ENCODE measurements around the gene UFM1.
"Not testable (repeated sequence)": the region's sequence is repeated elsewhere in the genome, so short reads cannot be mapped to it uniquely, and the experiment has no call there.

Gene UFM1

DNA sequence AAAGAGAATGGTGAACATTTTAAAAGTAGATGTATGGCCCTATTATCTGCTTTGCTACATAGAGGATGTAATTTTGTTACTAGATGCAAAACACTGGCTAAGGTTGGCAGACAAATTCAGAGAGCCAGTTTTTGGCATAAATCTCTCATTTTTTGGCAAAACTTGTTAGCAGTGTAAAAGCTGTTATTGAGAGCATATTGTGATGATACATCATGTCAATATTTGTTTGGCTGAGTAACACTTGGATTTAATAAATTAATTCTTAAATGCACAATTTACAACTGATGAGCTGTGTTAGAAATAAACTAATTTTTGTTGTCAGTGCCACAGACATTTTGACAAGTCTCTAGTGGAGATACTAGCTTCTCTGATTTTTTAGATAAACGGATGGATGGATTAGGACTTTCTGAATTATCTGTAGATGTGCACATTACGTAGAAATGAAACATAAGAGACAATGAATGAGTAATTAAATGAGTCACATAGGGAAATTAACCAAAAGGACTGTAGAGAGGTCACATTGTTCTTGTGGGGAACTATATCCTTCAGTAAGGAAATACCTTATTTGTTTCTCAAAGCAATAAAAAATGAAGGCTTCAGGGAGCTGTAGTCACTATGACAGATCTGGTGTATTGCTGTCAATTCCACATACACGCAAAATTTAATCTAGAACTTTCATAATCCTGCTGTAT, 17.4 kb downstream of the UFM1 start:
- DNase-seq = no peak

DNA sequence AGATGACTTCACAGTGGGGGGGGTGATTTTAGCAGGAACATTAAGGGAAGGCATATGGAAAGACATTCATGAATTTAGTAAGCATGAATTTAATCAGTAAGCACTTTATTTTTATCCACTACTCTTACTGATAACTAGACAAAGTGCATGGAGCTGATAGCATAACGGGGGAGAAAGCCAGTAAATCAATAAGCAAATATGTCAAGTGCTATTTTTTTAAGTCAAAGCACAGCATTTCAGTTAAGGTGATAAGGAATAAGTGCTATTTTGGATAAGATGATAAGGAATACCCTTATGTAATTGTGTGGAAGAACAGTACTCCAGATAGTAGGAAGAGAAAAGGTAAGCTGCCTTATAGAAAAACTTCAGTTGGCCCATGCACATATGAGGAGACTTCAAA, 19.4 kb downstream of the UFM1 start:
- no peak for DNase-seq

DNA sequence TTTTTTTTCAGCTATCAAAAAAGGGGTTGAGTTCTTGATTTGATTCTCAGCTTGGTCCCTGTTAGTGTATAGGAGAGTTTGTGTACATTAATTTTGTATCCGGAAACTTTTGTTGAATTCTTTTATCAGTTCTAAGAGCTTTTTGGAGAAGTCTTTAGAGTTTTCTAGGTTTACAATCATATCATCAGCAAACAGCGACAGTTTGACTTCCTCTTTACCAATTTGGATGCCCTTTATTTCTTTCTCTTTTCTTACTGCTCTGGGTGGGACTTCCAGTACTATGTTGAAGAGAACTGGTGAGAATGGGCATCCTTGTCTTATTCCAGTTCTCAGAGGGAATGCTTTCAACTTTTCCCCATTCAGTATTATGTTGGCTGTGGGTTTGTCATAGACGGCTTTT, 20.4 kb downstream of the UFM1 start:
- DNase-seq = not testable (repeated sequence)

DNA sequence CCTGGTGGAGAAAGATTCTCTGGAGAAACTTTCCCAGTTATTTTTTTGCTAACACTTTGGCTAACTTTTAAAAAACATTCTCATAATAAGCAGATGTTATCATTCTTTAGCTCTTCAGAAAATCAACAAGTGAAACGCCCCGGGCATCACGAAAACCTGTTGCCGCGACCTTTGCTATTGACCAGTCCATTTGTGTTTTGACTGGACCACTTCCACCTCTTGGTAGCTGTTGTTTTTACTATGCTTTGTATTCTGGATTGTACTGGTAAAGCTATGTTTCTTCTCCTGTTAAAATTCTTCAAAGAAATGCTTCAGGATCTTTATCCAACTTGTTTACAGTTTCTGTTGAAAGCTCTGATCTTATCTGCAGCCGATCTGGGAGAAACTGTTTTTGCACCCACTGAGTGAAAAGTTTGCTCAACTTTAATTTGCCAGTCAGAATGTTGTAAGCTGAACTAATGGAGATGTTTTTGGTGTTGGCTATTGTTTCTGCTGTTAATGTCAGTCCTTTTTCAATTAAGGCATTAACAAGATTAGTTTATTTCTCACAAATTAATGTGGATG, 23.3 kb downstream of the UFM1 start:
- DNase-seq = no peak

DNA sequence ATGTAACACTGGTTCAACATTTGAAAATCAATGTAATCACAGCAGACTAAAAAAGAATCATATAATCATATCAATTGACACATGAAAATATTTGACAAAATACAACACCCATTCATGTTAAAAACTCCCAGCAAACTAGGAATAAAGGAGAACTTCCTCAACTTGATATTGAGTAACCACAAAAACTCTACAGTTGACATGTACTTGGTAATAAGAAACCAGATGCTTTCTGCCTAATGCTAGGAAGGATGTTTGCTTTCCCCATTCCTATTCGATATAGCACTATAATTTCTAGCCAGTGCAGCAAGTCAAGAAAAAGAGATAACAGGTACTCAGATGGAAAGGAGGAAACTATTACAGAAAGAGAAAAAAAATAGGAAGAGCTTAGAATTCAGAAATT, 26.9 kb downstream of the UFM1 start:
- DNase-seq = no peak

DNA sequence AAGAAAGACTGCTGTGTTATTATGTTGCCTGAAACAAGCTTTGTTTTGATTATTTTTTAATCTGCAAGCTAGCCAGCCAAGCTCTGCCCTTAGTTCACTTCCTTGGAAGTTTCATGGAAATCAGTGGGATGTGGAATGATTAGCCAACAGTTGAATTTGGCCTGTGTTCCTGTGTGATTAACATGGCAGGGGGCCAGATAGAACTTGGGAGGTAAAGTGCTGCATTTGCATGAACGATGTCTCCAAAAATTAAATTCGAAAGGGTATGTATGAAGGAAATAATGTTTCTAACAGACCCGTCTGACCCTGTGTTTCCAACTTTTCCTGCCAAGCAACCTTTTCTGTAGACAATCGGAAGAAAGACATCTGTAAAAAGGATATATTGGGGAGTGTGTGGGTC, 32.2 kb downstream of the UFM1 start:
- DNase-seq = no peak

DNA sequence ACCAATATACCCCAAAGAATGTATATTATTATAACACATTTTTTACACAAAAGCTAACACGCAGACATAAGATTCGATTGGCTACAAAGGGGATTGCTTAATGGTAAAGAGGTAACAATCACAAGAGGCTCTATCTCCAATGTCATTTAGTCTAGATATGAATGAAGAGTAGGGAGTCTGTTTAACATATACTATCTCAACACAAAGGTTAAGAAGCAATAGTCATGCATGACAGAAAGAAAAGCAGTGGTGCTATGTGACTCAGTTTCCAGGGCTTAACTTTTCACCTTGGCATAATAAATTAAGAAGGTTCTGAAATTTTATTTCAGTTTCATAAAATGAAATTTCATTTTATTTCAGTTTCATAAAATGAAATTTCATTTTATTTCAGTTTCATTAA, 33.3 kb downstream of the UFM1 start:
- DNase-seq = no peak

DNA sequence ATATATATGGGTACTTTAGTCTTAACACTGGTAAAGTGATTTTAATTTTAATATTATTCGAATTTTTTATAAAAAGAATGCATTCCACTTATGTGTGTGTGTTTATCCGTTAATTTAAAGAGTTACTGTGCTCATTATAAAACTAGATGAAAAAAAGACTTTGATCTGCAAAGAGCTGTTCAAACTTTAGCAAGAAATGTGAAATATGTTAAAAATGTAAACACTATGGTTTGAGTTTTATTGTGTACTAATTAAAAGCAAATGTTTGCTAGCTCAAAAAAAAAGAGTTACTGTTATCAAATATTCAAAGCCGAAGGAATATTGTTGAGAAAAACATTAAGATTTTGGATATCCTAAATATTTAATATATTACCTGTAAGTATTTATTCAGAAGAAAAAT, 34.5 kb downstream of the UFM1 start:
- DNase-seq = no peak

DNA sequence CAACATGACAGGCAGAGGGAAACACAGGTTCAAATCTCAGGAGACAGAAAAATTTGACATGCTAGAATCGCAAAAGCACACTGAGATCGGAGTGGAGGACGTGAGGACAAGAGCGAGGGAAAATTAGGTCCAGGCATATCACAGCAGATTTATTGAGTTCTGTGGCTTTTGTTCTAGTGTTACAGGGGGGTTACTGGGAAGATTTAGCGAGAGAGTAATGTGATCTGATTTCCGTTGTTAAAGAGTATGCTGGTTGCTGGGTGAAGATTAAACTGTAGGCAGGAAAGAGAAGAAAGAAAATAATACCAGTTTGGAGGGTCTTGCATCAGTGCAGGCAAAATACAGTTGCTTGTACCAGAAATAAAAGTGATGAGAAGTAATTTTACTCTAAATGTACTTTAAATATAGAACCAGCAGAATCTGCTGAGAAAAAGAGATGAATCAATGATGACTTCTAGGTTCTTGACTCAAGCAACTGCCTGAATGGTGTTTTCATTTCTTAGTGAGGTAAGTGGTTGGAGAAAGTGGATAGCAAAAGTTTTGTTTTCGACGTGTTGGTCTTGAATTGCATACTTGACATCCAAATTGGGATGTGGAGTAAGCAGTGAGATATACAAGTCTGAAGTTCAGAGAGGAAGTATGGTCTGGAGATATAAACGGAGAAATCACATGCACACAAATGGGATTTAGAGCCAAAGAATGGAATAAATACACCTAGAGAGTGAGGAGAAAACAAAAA, 35.7 kb downstream of the UFM1 start:
- no peak for DNase-seq

DNA sequence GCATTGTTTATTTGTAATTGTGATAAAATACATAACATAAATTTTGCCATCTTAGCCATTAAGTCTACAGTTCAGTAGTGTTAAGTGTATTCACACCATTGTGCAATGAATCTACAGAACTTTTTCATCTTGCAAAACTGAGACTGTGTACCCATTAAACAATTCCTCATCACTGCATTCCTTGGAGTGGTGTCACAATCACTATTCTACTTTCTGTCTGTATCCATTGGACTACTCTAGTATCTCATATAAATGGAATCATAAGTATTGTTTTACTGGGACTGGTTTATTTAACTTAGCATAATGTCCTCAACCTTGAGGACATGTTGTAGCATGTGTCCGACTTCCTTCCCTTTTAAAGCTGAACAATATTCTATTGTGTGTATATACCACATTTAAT, 36.8 kb downstream of the UFM1 start:
- no peak for DNase-seq

DNA sequence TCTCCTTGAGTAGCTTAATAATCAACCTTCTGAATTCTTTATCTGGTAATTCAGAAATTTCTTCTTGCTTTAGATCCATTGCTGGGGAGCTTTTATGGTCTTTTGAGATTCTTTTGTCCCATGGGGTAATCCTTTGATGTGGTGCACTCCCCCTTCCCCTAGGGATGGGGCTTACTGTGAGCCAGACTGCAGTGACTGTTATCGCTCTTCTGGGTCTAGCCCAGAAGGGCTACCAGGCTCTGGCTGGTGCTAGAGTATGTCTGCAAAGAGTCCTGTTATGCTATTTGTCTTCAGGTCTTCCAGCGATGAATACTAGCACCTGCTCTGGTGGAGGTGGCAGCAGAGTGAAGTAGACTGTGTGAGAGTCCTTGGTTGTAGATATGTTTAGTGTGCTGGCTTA, 41.7 kb downstream of the UFM1 start:
- no peak for DNase-seq

DNA sequence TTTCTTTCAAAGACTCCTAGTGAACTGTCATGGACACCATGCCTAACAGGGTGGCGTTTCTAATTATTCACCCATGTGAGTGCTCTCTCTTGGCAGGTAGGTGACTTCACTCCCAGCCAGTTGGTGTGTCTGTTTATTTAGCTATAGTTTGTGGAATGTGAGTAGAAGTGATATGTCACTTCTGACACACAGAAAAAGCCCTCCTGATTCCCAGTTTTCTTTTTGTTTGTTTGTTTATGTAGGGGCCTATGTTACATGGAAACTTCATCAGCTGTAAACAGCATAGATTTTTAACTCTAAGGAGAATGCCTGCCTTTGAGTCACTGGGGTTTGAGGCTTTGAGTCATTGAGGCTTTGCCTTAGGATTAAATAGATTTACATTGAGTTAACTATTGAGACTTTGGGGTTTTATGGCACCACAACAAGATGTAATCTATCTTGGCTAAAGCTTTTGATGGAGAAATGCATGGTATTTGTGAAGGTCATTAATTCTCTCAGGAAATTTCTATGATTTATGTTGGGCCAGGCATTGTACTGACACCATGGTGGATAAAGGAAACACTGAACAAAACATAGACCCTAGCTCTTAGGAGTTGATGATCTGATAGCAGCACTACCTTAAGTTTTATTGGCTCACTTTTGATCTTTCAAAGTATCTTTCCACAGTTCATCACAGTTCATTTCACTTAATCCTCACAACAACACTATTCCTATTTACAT, 45.3 kb downstream of the UFM1 start:
- no peak for DNase-seq

DNA sequence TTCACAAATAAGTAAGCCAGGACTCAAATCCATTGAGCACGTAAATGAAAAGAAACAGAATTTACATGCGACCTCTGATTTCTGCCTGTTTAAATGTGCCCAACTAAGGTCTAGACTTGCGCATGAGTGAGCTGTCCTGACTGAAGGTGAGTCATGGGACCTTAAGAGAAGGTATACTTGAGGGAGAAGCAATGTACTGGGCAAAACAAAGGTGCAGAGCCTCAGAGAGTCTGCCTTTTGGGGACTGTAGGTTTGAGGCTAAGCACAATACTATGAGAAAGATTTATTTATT, 45.8 kb downstream of the UFM1 start:
- no peak for DNase-seq

DNA sequence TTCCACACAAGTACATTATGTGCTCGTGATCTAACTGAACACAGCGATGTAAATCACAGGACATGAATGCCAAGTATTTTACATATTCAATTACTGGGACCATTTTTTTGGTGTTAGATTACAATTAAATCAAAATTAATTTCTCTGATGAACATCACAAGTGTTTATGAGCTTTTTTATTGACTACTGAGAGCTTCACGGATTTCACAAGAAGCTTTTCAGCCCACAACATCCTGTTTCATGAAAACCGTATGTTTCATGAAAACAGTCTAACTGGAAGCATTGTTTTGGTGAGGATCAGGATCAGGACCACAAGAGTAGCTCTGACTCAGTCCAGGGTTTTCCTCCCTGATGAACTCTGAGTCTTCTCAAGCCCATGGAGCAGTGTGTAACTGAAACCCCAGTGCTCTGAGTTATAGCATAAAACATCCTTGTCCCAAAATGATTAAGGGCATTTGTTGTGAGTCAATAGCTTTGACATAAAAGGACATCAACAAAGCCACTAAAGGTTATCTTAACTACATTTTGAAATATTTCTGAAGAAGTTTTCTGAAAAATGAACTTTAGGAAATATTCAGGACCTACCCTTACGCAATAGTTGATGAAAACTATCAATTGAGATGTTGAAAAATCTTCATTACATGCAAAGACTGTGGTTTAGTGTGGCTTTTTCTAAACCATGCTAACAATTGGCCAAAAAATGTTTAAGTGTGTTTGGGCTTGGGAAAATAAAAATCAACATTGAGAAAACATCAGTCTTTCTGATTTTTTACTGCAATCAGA, 49.3 kb downstream of the UFM1 start:
- DNase-seq = no peak

DNA sequence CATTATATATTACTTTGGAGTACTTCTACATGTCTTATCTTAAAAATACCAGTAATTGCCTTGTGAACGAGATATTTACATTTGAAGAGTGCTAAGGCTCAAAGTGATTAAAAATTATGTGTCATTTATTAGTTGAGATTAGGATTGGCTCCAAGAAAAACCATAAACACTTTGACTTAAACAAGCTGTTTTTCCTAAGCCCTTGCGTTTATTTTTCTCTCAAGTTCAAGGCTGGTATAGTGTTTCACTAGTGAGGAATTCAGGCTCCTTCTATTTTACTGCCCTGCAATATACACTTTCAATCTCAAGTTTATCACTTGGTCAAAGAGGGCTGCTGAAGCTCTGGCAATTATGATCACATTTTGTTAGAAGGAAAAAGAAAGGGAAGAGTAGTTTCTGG, 49.9 kb downstream of the UFM1 start:
- DNase-seq = no peak

DNA sequence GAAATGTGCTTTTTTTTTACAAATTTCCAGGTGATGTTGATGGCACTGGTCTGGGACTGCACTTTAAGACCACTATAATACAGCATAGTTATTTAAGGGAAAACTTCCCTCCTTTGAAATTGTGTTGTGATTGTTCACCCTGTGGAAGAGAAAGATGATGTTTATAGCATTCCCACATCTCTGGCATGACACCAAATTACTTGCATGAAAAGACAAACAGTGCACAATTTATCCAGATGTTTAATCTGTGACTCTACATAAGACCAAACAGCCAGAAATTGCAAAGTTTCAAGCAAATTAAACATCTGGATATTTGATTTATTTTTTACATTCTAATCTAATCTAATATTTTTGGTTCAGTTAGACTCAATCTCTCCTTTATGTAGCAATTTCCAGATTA, 51.6 kb downstream of the UFM1 start:
- DNase-seq = no peak

DNA sequence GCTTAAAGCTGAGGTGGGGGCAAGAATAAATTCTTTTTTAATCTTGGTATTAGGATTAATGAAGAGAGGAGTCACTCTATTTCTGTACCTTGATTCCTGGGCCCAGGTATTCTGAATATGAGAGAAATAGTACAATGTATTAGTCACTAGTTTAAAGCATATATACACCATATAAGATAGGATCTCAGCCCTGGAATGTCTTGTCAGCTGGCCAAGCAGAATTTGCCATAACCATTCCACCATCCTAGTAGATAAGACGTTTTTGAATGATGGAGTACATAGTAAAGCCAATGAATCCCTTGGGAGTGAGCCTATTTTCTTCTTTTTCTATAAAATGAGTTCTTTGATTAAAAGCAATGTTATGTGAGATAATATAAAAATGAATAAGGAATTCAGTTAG, 55.6 kb downstream of the UFM1 start:
- DNase-seq = no peak

DNA sequence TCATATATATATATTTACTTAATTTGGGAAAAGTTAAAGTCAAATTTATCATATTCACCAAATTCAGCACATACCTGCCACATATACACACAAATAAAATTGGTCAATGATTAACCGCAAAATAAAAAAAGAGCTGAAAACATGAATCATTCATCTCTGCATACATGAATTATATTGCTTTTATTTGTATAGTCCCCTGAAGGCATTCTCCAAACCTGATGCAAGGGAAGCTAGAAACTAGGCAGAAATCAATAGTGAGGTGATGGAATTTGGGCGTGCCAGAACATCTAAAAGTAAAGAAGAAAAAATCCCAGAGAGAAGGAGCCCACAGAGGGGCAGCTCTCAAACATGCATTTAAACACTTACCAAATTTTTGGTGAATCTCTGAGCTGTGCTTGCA, 60.1 kb downstream of the UFM1 start:
- no peak for DNase-seq

DNA sequence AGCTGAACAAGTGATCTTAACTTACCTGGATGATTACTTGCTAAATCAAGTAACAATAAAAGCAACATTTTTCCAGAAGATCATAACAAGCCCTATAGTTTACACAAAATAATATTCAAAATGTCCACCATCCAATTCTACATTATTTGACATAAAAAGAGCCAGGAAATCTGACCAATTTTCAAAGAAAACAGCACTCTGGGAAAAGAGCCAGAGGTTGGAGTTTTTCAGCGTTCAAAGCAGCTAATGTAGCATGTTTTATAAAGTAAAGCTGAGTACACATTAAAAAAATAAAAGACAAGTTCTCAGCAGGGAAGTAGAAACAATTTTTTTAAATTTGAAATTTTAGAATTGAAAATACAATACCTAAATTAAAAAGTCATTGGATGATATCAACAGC, 62.6 kb downstream of the UFM1 start:
- DNase-seq = no peak
